Measurements from ENCODE around the gene SLC12A7. TPM values are rescaled to one million over a fixed set of nuclear protein-coding genes. Genes with fewer than 3 reads are reported as not detected.
A peak's percentile ranks its signal among the peaks of the same experiment; 100 is the strongest.

SLC12A7 gene
- total RNA-seq, 2 experiments from 2014 or later, result 0.06 TPM; not detected in 1

GRCh38 chr5:1011226-1011631 lies 100.6 kb downstream of the SLC12A7 start:
- Histone ChIP-seq H3K36me3 (ENCODE audit: insufficient read depth, low read length) (no peaks in the 10 kb centered on the region), H3K27ac (ENCODE audit: low read depth, low read length, poor library complexity, severe bottlenecking) (no peak overlapping the region), H3K9me3 (ENCODE audit: low read length) (no peaks in the 10 kb centered on the region), H4K20me1 (ENCODE audit: insufficient read depth, low read length) (no peaks in the 10 kb centered on the region), H3K9me2 (ENCODE audit: insufficient read depth, low read length) (no peaks in the 10 kb centered on the region), H3K4me3 (ENCODE audit: low read depth, low read length, poor library complexity, severe bottlenecking) (no peak overlapping the region), H2AFZ (ENCODE audit: low read length) (no peak overlapping the region), H3K79me2 (ENCODE audit: insufficient read depth, low read depth, low read length) (no peaks in the 10 kb centered on the region), H3K4me1 (ENCODE audit: insufficient read depth, low read length, poor library complexity, severe bottlenecking) (no peaks in the 10 kb centered on the region), H3K4me2 (ENCODE audit: low read length) (no peak overlapping the region)
- CTCF ChIA-PET (ENCODE audit: unreplicated experiment), result no interaction called here
- intact Hi-C loops (cut with micrococcal nuclease; ENCODE audit: unreplicated experiment), result loop anchor here (1.0 kb wide), 1 partner anchor 156 kb away; no protein-coding TSS in a partner anchor
- TF ChIP-seq, protein P1, sequence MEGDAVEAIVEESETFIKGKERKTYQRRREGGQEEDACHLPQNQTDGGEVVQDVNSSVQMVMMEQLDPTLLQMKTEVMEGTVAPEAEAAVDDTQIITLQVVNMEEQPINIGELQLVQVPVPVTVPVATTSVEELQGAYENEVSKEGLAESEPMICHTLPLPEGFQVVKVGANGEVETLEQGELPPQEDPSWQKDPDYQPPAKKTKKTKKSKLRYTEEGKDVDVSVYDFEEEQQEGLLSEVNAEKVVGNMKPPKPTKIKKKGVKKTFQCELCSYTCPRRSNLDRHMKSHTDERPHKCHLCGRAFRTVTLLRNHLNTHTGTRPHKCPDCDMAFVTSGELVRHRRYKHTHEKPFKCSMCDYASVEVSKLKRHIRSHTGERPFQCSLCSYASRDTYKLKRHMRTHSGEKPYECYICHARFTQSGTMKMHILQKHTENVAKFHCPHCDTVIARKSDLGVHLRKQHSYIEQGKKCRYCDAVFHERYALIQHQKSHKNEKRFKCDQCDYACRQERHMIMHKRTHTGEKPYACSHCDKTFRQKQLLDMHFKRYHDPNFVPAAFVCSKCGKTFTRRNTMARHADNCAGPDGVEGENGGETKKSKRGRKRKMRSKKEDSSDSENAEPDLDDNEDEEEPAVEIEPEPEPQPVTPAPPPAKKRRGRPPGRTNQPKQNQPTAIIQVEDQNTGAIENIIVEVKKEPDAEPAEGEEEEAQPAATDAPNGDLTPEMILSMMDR (conservative IDR thresholded peaks at IDR 0.05; ENCODE audit: low read length), result peak; percentile 85
- TF ChIP-seq EZH2phosphoT487 (IDR thresholded peaks at IDR 0.05; ENCODE audit: borderline replicate concordance, low read depth, low read length), result no peak
- no TSS peak for BruUV-seq (replicated peaks)
- POLR2A ChIA-PET, result no interaction called here
- peak; percentile 67 for DNase-seq (ENCODE audit: low spot score)

GRCh38 chr5:1010641-1011046 lies 101.2 kb downstream of the SLC12A7 start:
- H3K4me2 ChIP-seq (ENCODE audit: low read length), result no peak overlapping the region; the same call in 1 of the 2 replicates
- no peaks in the 10 kb centered on the region for H3K9me2 ChIP-seq (ENCODE audit: insufficient read depth, low read length)
- no peaks in the 10 kb centered on the region for H3K4me1 ChIP-seq (ENCODE audit: insufficient read depth, low read length, poor library complexity, severe bottlenecking)
- no peak for DNase-seq (ENCODE audit: low spot score)
- H4K20me1 ChIP-seq (ENCODE audit: insufficient read depth, low read length), result no peaks in the 10 kb centered on the region
- no peaks in the 10 kb centered on the region for H3K9me3 ChIP-seq (ENCODE audit: low read length)
- BruUV-seq (replicated peaks), result no TSS peak
- H2AFZ ChIP-seq (ENCODE audit: low read length), result no peak overlapping the region
- intact Hi-C loops (cut with micrococcal nuclease; ENCODE audit: unreplicated experiment), result loop anchor here (1.0 kb wide), 1 partner anchor 157 kb away; no protein-coding TSS in a partner anchor
- H3K79me2 ChIP-seq (ENCODE audit: insufficient read depth, low read depth, low read length), result no peaks in the 10 kb centered on the region
- H3K4me3 ChIP-seq (ENCODE audit: low read depth, low read length, poor library complexity, severe bottlenecking), result no peak overlapping the region
- TF ChIP-seq, protein P1 (conservative IDR thresholded peaks at IDR 0.05; ENCODE audit: low read length), result no peak
- no peak overlapping the region for H3K27ac ChIP-seq (ENCODE audit: low read depth, low read length, poor library complexity, severe bottlenecking)
- ChIA-PET POLR2A (no interaction called here), CTCF (ENCODE audit: unreplicated experiment) (no interaction called here)
- no peaks in the 10 kb centered on the region for H3K36me3 ChIP-seq (ENCODE audit: insufficient read depth, low read length)

- no peaks in the 10 kb centered on the region for H3K4me1 ChIP-seq (ENCODE audit: insufficient read depth, low read length, poor library complexity, severe bottlenecking)
- no peaks in the 10 kb centered on the region for H3K79me2 ChIP-seq (ENCODE audit: insufficient read depth, low read depth, low read length)
- no peak for DNase-seq (ENCODE audit: low spot score)
- no peak overlapping the region for H3K4me3 ChIP-seq (ENCODE audit: low read depth, low read length, poor library complexity, severe bottlenecking)
- H3K4me2 ChIP-seq (ENCODE audit: low read length), result no peak overlapping the region
- no peaks in the 10 kb centered on the region for H3K9me3 ChIP-seq (ENCODE audit: low read length)
- TF ChIP-seq, protein P1 (conservative IDR thresholded peaks at IDR 0.05; ENCODE audit: low read length), result no peak
- no peak for TF ChIP-seq EZH2phosphoT487 (IDR thresholded peaks at IDR 0.05; ENCODE audit: borderline replicate concordance, low read depth, low read length)
- no TSS peak for BruUV-seq (replicated peaks)
- no peaks in the 10 kb centered on the region for H4K20me1 ChIP-seq (ENCODE audit: insufficient read depth, low read length)
- H3K36me3 ChIP-seq (ENCODE audit: insufficient read depth, low read length), result no peaks in the 10 kb centered on the region
- ChIA-PET POLR2A (no interaction called here), CTCF (ENCODE audit: unreplicated experiment) (interaction anchor here (0.7 kb wide), 1 partner anchor 159 kb away, joined by 3 read pairs; no protein-coding TSS in a partner anchor)
- intact Hi-C loops (cut with micrococcal nuclease; ENCODE audit: unreplicated experiment), result no loop called here
- H2AFZ ChIP-seq (ENCODE audit: low read length), result no peak overlapping the region
- no peaks in the 10 kb centered on the region for H3K9me2 ChIP-seq (ENCODE audit: insufficient read depth, low read length)
- H3K27ac ChIP-seq (ENCODE audit: low read depth, low read length, poor library complexity, severe bottlenecking), result no peak overlapping the region
Observed at GRCh38 chr5:1010181-1010510, 101.7 kb downstream of the SLC12A7 start.
